Activated CD4-positive, alpha-beta T cell treated with anti-CD3 and anti-CD28 coated beads for 48 hours (primary cell): ENCODE data around the gene NHERF1.

Experiments
- DNase-seq: peaks from one replicate; pipeline ENCODE4 v3.0.0-alpha.2; 2020

The NHERF1 gene

DNA sequence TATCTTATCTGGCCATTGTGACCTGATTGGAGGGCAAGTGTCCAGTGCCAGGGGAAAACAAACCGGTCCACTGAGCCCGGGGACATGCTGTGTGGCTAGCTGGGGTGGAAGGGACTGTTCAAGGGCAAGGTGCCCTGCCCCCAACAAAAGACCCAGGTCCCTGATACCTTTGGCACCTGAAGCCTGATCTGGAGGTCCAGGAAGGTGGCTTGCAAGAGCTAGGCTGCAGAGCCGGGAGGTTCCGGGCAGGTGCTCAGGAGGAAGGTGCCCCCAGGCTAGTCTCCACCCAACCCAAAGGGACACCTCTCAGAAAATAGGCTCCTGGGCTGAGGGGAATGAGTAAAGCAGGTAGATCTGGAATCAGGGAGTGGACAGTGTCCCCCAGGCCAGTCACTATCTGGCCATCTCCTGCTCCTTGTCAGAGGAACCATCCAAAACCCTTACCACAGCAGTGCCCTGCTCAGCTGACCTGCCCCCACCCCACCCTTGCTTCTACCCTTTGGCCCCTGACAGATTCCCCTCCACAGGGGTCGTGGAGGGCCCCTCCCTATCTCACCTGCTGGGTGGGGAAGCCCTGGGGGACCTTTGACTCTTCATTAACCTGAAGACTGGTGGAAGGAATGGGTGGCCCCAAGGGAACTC, 21.5 kb downstream of the NHERF1 start:
- DNase-seq: no peak

DNA sequence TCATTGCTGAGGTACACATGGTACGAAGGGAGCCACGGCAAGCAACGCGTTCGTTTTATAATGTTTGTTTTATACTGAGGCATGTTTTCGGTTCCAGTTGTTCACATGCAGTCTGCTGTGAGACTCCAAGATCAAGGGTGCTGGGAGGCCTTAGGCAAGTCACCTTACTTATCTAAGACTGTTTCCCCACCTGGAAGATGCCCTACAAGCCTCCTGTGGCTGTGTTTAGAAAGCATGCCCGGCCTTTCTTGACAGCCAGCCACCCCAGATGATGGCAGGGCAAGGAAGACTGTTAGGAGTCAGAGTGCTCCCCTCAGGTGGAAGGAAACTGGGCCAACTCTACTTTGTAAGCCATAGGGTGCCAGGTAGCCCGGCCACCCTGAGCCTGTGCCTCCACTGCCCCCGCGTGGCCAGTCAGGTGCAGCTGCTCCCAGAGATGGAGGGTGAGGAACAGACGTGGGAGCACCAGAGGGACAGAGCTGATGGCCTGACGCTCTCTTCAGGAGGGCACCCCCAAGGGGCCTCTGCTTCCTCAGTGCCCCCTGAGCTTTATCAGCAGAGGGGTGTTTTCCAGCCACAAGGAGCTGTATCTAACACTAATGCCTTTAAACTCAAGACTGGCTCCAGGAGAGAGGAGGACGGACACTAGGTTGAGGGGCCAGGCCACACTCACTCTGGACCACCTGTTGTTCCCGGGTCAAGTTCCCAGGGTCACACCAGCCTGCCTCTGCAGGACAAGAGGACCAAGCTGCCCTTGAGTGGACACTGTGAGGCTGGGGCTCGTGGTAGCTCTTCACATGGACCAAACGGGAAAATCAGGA, 22.3 kb downstream of the NHERF1 start:
- peak; percentile 79 for DNase-seq

DNA sequence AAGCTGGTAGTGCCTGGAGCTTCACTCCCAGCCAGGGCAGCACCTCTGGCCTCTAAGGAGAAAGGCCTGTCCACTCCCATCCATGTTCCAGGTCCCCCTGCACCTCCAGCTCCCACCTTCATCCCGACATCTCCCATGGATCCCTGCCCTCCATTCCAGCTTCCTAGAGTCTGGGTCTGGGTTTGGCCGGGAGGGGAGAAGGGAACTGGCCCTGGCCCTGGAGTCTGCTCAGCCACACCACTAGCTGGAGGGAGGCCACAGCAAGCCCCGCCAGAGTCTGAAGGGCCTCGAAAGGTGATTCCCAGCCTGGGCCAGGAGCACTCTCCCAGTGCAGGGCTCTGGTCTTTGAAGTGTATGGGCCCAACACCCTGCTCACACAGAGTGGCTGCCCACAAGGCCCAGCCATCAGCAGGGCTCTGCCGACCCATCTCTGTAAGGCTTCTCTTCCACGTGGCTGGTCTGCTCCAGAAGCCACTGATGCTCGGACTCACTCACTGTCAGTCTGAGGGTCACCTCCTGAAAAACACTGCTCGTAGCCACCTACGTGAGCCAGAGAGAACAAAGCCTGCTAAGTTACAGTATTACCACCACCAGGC, 23.0 kb downstream of the NHERF1 start:
- DNase-seq: no peak

DNA sequence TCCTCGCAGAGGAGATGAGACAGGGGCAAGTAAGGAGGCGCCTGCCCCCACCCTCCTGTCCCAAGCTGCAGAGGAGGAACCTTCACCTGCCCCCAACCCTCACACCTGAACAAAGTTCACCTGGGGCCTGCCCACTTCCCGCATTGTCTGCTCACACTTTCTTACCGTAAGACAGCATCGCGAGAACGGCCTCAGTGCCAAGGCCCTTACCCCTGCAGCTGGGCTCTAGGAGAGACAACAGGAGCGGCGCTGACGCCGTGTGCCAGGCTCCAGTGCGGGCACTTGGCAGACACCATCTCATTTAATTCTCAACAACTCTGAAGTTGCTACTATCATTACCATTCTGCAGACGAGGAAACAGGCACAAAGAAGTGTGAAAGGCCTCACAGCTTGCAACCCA, 23.6 kb downstream of the NHERF1 start:
- no peak for DNase-seq

DNA sequence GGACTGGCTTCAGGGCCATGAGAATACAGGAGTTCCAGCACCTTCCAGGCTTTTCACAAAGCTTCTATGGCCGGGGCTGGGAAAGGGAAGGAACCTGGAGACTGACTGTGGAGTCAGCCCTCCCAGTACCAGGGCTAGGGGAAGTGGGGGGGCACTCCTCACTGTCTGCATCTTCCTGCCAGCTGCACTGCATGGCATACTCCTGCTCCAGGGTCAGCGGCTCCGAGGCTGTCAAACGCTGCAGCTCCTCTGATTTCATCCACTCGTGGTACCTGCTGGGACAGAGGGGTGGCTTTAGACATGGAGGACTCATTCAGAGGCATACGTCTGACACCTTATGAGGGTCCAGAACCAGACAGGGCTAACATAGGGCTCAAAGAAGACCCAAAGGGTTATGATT, 25.0 kb downstream of the NHERF1 start:
- no peak for DNase-seq

DNA sequence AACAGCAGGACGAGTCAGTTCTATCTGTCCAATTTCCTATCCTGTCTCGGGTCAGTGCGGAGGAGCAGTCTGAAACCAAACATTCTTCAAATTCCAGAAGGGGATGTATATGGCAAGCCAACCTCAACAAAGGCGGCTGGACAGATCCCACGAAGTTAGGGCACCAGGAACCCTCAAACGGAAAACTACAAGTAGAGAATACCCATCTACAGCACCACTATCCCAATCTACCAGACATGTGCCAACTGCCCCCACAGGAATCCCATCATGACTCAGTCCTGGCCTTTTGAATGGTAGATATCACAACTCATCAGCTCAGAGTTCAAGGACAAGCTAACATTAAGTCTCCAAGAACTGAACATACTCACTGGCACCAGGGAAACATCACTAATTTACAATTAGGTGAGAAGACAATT, 25.5 kb downstream of the NHERF1 start:
- DNase-seq: no peak

DNA sequence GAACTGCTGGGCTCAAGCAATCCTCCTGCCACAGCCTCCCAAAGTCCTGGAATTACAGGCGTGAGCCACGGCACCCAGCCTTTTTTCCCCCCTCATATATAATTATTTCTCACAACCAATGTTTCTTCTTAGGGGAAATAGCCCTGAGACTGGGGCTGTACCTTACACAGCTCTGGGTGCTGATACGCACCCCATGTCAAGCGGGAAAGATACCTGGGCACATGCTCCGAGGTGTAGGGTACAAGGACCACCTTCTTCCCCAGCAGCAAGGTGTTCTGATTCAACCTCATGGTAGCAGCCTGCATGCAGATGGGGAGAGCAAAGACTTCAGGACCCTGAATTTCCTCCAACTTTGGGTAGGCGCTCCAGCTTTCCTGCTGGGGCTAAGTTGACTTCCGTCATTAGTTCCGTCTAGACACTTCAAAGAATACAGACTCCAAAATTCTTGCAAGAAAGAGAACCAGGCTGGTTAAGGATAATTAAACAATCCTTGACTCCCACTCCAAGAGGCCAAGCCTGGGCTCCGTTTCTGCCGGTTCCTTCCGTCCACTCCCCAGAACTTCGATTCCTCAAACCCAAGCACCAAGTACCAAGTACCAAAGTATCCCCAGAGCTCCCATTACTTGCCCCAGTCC, 27.1 kb downstream of the NHERF1 start:
- no peak for DNase-seq

DNA sequence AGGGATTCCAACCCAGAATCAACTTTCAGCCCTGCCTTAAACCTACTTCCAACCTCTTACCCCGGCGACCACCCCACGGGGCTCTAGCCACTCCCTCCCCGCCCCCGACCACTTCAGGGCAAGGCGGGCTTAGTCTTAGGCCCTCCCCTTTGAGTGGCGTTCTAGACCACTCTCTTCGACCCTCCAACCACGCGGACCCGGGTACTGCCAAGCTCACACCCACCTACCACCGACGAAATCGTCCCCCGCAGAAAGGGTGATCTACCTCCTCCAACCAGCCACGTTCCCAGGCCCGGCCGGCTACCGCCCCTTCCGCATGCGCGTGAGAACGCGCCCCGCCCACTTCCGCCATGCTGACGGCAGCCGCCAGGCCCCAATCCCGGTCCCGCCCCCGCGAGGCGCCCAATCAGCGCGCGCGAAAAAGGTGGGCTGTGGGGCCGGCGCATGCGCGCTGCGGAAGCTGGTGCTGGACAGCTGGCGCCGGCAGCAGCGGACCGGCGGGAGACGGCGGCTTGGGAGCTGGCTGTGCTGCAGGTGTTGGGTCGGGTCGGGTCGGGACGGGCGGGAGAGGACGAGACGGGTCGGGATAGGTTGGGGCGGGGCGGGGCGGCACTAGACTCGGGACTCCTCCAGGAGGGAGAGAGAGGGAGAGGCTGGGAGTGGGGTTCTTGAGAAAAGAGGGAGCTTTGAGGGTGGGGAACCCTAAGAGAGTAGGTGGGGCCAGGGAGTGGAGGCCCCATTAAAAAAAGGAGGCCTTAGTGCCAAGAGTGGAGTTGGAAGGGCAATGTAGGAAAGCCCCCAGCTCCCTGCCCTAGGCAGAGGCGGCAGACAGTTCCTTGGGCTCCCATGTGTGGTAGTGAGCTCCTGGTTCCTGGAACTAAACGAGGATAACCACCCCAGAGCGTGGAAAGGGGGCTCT, 27.9 kb downstream of the NHERF1 start, which contains the start of gene NAT9:
Gene NAT9, minus strand, starts transcription at position 302 of the 919 bp plus-strand sequence. CDS start 647 bp downstream, outside the sequence.
- DNase-seq: peak; percentile 100

DNA sequence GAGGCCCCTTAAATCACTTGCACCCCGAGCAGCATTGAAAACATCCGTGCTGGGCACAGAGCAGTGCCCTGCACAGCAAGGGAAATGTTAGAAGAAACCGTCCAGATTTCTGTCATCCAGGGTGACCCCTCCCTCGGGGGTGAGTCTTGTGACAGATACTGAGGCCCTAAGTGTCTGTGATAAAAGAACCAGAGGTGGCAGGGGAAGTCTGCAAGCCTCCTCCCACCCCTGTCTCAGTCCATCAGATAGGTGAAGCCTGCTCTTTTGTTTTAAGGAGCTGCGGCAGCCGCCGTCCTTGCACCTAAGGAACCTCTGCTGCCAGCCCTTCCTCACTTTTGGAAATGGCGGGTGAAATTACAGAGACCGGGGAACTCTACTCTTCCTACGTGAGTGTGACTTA, 28.6 kb downstream of the NHERF1 start:
- peak; percentile 24 for DNase-seq

DNA sequence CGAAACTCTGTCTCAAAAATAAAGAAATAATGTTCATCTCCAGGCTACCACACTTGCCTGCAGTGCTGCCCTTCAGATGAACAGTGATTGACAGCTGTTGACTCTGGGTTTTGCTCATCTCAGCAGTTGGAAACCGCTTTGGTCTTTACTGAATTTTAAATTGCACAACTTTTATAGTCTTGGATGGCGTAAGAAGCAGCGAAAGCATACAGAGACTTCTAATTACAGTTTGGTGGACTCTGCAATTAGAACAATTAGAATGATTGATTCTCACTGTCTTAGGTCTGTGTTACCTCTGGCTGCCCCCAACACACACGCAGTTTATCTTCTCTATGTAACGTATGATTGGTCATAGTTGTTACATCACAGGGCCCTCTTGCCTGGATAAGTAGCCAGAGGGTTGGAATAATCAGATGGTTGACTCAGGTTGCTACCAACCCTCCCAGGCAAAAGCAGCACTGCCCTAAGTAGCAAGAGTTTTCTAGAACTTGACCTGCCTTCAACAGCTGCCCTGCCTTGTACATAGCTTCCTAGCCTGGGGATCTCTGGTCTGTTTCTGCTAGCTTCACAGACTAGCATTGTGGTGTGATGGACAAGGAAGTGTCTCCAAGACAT, 29.6 kb downstream of the NHERF1 start:
- DNase-seq: no peak

DNA sequence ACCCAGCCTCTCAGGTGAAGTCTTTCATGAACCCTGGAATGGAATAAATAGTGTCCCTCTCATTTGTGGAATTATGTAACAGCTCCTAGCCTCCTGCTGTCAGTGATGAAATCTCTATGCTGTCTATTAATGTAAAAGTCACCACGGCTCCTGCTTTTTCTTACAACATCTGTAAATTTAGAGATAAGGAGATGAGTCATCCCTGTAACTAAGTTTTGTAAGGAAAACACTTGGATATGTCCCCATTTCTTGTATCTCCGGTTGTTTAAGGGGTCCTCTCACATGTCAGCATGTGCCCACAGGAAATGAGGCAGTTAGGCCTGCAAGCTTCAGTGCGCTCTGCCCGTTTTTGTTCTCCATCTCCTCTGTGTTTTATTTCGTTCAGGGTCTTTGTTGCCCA, 30.5 kb downstream of the NHERF1 start:
- no peak for DNase-seq

DNA sequence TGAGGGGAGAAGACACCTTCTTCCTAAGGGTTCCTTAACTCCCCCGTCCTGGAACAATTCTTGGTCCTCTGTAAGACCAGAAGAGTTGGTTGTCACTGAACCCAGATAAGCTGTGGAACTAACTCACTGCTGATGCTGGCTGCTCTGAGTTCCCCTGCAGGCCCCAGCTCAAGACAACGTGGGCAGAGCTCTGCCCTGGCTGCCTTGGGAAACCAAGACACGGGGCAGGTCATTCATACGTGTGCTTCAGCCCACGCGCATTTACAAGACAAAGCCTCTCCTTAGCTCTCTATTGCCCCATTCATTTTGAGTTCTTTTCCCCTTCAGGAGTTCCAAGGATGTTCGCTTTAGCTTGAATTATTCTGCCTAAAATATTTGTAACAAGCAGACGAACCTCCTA, 31.1 kb downstream of the NHERF1 start:
- DNase-seq: peak; percentile 33

DNA sequence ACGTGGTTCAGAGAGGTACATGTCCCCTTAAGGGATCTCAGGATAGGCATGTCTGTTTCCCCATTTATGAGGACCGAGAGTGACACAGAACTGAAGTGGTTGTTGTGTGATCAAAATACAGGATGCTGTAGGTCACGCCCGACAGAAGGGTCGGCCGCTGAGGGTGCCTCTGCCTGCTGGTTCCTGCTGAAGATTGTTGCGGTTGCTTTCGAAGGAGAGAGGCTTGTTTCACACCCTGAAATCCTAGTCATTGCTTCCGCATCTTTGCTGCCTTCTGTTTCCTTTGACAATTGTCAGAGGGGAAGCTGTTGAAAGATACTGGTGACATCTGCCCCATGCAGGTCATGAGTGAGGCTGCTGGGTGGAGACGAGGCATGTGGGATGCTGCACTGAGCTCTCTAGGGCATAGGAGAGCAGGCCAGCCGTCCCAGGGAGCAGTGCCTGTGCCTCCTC, 31.5 kb downstream of the NHERF1 start:
- DNase-seq: peak; percentile 76

DNA sequence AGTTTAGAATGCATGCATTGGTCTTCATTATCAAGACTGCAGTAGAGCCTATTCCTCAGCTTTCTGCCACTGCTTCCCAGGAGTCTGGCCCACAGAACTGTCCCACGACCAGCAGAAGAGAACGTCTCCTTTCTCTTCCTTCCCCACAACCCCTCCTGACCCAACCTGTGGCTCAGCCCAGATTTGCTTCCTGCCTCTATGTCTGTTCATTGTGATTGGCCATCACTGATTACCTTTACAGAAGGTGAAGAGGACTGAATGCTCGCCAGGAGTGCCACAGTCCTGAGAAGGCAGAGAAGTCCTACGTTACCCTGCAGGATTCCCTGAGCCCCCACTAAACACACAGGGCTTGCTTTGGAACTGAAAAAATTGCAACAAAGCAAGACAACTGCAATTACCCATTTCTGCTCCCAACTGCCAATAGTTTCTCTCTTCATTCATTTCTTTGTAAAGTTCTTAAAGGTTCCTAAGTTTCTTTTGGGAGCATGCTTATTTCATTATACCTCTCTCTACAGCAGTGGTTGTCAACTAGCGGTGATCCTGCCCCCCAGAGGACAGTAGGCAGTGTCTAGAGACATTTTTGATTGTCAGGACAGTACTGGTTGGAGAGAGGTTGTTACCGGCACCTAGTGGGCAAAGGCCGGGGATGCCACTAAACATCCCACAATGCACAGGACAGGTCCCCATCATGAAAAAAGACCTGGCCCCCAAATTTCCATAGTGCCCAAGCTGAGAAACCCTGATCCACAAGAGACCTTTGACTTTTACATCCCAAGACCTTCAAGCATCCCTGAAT, 32.2 kb downstream of the NHERF1 start:
- peak; percentile 35 for DNase-seq

DNA sequence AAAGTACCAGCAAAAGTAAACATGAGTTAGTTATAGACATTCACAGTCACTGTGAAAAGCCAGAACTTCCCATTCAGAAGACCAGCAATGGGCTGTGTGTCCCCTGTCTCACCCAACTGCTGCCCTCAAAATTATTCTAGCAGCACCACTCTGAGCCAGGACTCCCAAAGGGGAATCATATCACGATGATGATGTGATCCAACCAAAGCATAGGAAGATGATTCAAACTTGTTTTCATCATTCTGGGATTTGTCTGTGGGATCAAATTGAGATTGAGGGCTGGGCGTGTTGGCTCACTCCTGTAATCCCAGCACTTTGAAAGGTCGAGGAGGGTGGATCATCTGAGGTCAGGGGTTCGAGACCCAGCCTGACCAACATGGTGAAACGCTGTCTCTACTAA, 34.1 kb downstream of the NHERF1 start:
- no peak for DNase-seq

DNA sequence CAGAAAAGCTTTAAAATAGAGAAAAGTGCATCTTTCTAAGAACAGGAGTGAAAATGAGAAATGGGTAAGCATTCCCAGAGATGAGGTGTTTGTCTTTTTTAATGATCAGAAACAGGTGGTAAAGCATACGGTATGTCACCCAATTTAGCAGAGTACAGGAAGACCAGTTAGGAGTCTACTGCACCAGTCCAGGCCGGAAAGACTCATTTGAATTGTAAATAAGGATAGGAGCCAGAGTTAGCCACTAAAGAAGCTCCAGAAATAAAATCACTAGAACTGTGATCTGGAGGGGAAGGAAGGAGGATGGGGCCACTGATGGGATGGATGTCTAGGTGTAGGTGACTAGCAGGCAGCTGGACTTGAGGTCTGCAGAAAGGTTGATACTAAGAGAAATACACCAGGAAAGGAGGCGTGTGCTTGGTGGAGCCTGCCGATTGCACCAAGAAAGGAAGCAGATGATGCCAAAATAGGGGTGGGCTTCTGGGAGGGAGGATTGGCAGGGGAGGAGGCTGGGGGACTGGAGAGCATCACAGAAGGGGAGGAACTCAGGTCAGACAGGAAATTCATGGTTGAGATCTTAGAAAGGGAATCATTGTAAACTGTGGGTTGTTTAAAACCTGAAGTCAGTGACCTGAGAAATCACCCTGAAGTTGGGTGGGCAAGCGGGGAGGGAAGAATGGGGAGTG, 35.8 kb downstream of the NHERF1 start:
- DNase-seq: no peak

DNA sequence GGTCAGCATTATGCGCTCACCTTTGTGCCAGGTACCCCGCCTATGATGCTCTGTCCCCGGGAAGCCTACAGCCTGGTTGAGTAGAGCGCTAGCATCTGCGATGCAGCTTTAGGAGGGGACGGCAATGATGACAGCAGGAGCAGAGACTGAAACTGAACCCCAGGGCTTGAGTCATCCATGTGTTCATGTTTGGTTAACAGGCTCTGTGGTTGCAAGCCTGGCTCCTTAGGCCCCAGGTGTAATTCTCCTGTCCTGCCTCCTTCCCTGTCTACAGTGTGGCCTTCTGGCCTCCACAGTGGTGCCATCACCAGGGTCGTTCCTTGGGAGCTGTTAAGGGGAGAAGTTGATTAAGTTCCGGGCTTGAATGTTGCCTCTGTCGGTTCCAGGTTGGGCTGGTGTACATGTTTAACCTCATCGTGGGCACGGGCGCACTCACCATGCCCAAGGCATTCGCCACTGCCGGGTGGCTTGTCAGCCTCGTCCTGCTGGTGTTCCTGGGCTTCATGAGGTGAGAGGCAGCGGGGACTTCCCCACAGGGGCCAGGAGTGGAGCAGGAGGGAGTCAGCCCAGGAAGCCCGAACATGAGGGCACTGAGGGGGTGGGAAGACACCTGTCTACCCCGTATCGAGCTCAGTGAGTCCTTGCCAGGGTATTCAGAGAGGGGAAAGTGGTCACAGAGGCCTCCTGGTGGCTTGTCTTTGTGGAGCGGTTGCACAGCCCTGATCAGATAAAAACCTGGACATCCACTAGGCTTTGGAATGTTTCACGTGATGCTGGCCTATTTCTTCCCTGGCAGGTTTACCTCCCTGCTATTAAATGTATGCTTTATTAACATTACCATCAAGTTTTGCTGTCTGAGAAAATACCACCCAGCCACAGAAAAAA, 36.9 kb downstream of the NHERF1 start:
- peak; percentile 66 for DNase-seq

DNA sequence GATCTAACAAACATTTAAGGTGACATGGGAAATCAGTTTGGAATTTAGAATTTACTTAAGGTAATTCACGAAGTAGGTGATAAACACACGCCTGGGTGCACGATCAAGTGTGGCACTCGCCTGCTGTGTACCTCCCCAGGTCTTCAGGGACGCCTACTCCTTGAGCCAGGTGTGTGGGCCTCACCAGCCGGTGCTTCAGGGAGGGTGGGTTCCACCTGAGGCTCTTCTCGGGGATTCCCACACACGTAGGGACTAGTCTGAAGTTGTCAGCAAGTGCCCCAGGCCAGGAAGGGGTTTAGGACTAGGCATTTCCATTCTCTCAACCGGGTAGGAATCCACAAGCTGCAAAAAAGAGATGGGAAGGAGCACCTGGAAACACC, 37.5 kb downstream of the NHERF1 start:
- DNase-seq: no peak

DNA sequence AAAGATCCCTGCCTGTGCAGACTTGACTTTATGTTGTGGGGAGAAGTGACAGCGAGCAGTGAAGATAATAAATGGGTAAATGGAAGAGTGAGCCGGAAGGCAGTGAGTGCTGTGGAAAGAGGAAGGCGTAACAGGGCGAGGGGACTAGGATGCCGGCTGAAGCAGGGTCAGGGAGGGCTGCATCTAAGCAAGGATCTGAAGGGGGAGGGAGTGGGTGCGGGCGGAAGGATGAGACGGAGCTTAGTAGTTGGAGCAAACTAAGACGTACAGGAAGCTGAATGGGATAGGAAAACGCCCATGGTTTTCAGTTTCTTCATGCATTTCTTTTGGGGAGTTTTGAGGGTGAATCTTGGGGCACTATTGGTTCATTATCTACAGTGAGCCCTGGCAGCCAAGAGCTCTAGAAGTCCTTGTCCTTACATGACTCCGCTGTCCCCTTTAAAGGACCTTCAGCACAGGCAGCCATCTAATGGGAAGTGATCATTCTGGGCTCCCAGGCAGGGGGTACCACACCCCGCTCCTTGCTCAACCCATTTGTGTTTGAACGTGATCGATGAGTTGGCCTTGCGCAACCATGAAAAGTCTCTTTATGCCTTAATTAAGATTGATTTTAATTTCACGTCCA, 38.1 kb downstream of the NHERF1 start:
- no peak for DNase-seq
